Activated gamma-delta T cell (primary cell): Measurements from ENCODE around the gene MPC2.
"Not testable (repeated sequence)": the region's sequence is repeated elsewhere in the genome, so short reads cannot be mapped to it uniquely, and the experiment has no call there.

Experiments used
- DNase-seq: peaks from one replicate; lab custom pipeline; 2025; lab: John Stamatoyannopoulos, UW

Gene MPC2

DNA sequence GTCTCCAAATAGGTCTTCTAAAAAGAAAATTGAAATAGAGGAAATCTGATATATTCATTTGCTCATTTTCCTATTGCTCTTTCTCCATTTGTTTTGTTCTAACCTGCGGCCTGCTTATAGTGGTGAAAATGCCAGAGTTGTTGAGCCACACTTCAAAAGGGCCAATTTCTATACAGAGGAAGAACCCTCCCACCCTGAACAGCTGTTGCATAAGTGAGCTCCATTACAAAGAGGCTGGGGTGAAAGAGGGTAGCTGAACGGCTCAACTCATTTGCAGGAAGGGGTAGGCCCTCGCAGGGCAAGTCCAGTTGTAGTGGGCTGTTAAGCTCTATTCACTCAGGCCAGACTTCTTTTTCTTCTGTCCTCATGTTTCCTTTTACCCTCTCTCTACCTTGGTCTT is 31.7 kb downstream of the MPC2 start:
- DNase-seq: no peak

DNA sequence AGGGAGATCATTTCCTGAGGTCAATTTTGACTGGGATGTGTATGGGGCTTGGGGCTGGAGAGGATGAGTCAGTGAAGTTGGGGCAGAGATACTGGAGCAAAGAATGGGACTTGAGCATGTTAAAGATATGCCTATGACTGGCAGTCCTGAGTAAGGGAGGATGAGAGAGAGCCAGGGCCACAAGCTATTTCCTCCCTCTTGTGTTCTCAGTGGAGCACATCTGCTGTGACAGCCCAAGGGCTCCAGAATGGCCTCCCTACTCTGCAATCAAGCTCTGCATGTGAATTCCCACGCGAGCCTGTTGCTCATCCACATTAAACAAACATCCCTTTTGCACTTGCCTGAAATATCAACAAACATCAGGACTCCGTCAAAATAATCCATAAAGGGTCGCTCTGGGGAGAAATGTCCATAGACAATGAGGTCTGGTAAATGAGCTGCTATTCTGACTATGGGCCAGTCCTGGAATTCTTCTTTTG is 32.2 kb downstream of the MPC2 start:
- no peak for DNase-seq

DNA sequence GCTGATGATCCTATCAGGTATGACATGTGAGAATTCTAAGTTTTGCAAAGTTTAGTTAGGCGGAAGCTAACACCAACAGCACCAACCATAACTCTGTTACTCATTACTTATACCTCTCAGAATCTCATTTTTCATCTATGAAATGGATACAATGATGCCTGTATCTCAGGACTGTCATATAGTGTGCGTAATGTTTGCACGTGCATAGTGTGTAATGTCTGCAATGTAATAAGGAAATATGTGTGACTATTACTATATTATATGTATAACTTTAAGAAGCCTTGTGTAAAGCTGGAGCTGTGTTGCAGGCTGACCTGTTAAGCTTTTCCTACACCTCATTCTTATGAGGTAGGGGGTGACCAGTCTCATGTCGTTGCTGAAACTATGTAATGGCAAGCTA is 36.0 kb downstream of the MPC2 start:
- DNase-seq: no peak

DNA sequence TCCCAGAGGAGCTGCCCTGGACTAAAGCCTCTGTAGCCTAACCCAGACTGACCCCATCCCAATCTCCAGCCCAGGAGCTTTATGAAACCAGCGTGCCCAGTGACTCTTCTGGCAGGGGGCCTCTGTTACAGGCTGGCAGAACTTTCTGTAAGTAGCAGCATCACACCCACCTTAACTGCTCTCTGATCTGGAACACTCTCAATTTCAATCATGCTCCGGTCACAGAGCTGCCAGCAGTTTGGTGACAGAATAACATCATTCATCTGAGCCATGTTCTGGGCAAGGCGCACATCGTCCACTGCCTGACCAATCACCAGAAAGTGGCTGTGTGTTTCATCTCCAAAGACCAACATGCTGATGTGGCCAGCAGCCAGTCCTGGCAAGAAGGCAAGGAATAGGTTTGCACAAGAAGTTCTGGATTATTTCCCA is 37.6 kb downstream of the MPC2 start:
- no peak for DNase-seq

DNA sequence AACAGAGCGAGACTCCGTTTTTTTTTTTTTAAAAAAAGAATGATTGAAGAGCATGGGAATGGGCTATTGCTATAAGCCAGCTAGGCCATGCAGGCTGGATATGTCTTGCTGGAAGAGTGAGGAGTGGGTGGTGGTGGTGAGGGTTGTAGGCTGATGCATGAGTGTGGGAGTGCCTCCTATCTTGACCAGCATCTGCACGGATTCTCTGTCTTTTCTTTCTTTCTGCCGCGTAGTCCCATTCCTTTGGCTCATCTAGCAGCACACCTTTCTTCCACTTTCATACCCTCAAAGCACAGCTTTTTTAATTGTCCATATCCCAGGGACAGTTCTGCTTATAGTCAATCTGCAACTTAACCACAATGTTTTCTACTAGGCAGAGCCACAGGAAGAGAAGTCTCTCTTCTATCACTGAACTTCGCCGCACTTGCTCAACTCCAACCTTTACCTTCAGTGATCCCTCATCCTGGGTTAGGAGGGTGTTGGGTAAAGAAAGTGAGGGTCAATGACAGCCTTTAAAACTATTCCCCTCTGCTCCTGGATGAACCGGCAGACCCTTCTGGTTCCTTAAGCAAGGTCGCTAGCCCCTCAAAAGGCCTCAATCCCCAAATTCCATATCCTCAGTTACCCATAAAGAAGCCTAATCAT is 38.2 kb downstream of the MPC2 start:
- no peak for DNase-seq

DNA sequence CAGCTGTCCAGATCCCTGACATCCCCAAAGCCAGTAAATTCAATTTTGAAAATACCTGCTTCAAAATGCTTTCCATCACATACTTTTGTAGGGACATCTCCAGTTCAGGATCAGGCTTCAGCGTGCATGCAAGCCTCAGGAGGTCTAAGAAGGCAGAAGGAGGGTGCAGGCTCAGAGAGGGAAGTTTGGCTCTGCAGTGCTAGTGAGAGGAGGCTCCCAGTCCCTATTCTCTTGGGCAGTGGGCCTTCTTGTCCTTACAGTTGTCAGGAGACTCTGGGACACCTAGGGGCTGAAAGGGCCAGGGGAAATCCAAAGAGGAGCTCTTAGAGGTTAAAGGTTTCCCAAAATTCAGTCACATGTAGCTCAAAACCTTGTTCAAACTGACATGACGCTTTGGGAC is 43.1 kb downstream of the MPC2 start:
- no peak for DNase-seq

DNA sequence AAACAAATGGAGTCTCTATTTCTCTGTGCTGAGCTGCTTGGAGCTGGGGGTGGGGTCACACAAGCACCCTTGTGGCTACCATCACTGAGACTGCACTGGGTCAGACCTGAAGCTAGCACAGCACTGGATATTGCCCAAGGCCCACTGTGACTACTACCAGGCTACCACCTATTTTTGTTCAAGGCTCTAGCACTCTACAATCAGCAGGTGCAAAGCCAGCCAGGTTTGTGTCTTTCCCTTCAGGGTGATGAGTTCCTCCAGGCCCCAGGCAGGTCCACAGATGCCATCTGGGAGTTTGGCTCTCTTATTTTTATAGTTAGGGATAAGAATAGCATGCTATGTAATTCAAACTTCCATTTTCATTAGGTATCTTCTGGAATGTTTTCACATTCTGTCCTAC is 46.5 kb downstream of the MPC2 start:
- no peak for DNase-seq

DNA sequence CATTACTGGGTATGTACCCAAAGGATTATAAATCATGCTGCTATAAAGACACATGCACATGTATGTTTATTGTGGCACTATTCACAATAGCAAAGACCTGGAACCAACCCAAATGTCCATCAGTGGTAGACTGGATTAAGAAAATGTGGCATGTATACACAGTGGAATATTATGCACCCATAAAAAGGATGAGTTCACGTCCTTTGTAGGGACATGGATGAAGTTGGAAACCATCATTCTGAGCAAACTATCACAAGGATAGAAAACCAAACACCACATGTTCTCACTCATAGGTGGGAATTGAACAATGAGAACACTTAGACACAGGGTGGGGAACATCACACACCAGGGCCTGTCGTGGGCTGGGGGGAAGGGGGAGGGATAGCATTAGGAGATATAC is 49.7 kb downstream of the MPC2 start:
- not testable (repeated sequence) for DNase-seq

DNA sequence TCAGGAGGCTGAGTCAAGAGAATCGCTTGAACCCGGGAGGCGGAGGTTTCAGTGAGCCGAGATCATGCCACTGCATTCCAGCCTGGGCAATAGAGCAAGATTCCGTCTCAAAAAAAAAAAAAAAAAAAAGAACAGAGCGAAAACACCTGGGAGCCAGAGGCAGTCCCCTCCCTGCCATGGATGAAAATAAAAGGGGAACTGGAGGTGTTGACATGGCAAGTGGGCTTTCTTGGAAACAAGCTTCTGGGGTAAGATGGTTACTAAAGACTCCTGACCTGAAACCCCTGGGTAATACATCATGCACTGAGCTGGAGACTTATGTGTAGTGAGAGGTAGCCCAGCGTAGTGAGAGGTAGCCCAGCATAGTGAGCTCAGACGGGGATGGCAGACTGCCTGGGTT is 54.5 kb downstream of the MPC2 start:
- no peak for DNase-seq

DNA sequence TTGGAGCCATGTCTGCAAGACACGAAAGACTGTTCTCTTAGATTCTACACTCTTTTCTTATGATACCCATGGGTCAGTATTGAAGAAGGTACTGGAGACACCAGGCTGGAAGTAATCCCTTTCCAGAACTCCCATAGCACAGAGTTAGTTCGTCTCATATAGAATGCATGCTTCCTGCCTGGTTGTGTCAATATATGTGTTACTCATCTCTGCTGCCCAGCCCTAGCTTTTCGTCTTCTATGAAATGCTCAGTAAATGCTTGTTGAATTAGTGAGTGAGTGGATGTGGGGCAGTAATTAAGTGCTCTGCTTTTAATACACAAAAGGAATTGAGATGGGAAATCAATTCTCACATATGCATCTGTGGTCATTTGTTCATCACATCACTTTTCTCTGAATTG is 55.1 kb downstream of the MPC2 start:
- no peak for DNase-seq

DNA sequence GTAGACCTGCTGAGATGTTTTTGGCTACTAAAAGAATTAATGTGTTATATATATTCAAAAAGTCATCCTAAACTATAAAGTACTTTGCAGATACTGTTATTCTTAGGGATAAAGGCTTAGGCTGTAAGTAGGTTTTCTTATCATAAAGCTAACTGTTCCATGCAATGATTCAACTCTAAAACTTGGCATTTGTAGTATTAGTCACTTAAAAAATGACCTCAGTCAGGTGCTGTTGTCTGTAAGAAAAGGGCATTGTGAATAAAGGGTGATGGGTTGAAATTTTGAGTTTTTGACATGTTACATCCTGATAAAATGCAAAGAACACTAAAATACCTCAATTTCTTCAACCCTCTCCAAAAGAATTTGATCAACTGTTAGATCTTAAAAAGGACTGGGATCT is 55.8 kb downstream of the MPC2 start:
- no peak for DNase-seq

DNA sequence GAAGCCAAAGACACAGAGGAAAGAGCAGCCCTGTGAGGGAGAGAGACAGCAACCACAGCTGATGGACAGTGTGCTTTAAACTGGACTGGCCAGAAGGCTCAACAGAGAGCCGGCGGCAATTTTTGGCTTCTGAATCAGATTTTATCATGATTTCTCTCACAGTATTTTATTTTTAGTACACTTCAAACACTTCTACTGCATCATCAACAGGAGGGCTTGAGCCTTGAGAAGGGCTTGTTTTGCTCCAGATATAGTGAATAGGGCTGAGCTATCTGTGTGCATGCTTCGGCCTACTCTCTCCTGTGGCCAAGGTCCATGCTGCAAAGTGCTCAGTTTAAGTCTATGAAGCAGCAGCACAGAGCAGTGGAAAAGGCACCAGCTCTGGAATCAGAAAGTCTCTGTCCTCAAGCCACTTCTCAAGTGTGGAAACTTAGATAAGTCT is 56.3 kb downstream of the MPC2 start:
- DNase-seq: no peak

DNA sequence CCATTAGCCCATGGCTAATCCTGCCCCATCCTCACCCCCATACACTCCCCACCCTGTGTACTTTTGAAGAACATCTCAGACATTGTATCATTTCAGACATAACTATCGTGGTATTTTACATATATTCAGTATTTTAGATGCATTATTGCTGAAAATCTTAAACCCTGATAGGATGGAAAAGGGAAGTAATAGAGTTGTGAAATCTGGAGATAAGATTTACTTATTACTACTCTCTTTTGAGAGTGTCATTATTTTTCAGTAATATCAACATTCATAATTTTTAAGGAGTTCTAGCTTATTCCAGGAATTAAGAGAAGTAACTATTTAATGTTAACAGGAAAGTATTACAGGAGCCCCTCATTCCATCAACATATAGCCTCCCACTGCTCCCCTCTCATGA is 57.4 kb downstream of the MPC2 start:
- DNase-seq: no peak

DNA sequence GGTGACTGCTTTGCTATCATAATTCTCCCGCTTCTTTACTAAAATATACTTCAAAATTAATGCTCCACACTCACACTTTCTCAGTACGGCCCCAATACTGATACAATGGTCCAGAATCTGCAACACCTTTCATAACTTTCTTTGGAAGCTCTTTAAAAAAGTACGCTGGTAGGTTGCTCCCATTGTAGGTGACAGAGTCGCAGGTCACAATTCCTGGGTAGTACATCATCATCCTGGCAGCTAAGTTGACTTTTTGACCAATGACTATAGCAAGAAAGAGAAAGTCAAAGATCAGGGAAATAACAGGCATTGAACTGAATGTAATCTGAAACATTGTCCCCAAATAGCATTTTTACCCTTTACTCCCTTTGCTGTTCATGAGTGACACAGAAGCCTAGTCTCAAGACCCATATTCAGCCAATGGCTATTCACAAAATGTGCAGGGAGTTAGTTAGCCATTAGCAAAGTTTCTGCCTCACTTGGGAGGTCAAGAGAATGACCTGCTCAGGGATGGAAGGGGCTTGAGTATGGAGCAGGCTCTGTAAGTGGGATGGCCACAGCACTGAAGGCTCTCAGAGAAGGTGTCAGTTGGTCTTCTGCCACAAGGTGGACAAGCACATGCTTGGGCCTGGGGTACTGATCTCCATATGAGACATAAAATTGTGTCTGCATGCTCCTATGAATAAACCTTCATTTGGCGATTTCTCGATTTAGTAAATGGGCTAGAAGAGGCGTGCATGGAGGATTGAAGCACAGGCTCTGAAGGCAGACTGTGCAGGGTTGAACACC is 58.3 kb downstream of the MPC2 start:
- no peak for DNase-seq

DNA sequence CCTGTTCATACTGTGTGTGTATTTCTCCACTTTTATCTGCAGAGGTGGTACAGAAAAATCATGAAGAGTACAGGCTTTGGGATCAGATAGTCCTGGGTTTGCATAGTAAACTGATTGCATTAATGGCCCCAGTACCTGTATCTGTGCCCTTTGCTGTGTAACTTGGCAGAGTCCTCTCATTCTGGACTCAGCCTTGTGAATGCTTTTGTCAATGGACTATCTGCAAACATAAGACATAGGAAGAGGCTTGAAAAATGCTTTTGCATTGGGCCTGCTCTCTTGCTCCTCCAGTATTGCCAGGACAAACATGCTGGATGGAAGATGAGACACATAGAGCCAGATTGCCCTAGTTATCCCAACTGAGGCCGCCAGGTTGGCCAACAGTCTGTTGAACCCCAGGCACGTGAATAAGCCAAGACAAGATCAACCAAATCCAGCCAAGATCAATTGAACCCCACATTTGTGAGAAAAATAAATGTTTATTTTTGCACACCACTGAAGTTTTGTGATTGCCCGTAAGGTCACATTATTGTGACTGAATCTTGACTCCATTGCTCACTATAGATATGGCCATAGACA is 60.2 kb downstream of the MPC2 start:
- no peak for DNase-seq

DNA sequence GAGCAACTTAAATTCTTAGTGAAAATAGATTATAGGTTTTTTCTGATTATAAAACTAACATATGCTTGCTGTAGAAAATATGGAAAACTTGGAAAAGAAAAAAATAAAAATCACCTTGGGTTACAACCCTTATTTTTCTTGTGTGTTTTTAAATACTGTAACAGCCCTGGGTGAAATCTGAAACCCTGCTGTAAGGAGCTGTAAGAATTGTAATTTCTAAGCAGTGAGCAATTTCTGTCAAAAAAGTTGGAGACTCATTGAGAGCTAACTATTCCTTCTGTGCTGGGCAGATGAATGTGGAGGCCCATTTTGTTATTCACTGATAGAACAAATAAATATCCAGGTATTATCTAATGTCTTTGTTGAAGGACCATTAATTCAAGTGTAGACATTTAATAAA is 65.5 kb downstream of the MPC2 start:
- no peak for DNase-seq

DNA sequence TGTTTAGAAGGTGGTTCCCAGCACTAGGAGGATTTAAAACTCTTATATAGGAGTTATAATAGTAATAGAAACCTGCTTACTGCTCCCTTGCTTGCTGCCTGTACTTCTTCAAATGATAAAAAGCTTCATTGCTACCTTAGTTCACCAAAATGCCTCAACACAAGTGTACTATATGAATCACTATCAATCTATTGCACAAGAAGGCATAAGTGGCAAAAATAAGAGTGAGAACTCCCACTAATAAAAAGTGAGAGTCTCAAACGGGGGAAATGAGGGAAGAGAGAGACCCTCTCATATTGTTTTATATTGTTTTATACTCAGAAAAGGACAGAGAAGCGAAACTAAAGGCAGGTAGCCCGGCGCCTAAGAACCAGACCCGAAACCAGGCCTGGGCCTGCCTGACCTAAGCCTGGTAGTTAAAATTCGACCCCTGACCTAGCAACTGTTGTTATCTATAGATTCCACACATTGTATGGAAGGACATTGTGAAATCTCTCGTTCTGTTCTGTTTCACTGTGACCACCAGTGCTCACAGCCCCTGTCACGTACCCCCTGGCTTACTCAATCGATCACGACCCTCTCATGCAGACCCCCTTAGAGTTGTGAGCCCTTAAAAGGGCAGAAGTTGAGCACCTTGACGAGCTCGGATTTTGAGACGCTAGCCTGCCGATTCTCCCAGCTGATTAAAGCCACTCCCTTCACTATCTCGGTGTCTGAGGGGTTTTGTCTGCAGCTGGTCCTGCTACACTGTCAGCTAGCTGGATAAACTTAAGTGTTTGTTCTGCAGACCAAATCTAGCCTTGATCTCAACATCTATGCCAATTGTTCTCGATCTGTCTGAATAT is 67.5 kb downstream of the MPC2 start:
- not testable (repeated sequence) for DNase-seq

DNA sequence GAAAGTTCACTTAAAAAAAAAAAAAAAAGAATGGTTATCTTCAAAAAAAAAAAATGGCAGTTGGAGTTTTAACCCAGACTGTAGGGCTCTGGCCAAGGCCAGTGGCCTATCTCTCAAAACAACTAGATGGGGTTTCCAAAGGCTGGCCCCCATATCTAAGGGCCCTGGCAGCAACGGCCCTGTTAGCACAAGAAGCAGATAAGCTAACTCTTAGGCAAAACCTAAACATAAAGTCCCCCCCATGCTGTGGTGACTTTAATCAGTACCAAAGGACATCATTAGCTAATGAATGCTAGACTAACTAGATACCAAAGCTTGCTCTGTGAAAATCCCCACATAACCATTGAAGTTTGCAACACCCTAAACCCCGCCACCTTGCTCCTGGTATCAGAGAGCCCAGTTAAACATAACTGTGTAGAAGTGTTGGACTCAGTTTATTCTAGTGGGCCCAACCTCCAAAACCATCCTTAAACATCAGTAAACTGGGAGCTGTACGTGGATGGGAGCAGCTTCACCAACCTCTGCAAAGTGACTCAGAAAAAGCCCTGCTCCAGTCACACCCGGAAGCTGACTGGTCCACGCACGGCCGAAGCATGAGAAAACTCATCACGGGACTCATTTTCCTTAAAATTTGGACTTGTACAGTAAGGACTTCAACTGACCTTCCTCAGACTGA is 70.0 kb downstream of the MPC2 start:
- DNase-seq: not testable (repeated sequence)
